B cell (primary cell): Measurements from ENCODE around the gene ANXA1. TPM values are rescaled to one million over a fixed set of nuclear protein-coding genes. Genes with fewer than 3 reads are reported as not detected.

ENCODE experiments used
- ATAC-seq: fragments of 200-7000 bp; cut with Tn5 transposase; one replicate; pipeline ENCODE4 v1.10.0; 2021; ENCODE audit warnings: low read depth, mild to moderate bottlenecking, moderate number of reproducible peaks, moderate library complexity
- CTCF ChIA-PET: fragments of 350-600 bp; sonication (Branson Sonifier 250); formaldehyde crosslinking; loops from one replicate; lab custom pipeline; 2021; ENCODE audit warnings: antibody characterized with exemption, inconsistent platforms; lab: Charles Lee
- POLR2A ChIA-PET: fragments of 350-600 bp; sonication (Branson Sonifier 250); formaldehyde crosslinking; loops from one replicate; lab custom pipeline; 2021; ENCODE audit warnings: antibody characterized with exemption; lab: Charles Lee
- DNase-seq: peaks from one replicate; pipeline ENCODE4 v3.0.0; 2013
- H2AFZ ChIP-seq: 2 replicates; pipeline ENCODE4 v1.6.1; 2012; ENCODE audit warnings: mild to moderate bottlenecking, low read depth, low read length; ENCODE audit not compliant: insufficient read depth, poor library complexity, severe bottlenecking
- H3K27ac ChIP-seq, 2 donors: 1 replicate in 1 of 2; 2 replicates in 1 of 2; pipeline ENCODE4 v1.5.1; 2012 to 2013; ENCODE audit warnings: low read length in 2 of 2, mild to moderate bottlenecking in 2 of 2, moderate library complexity in 1 of 2
- H3K27me3 ChIP-seq, 4 experiments: fragments of 200-600 bp in 1 of 4; sonication (generic) in 1 of 4; replicated peaks in 1 of 4; 1 replicate in 2 of 4; 2 replicates in 2 of 4; pipeline versions ENCODE4 v1.6.1 to v1.7.0; 2013 to 2016; ENCODE audit warnings: low read length in 3 of 4, mild to moderate bottlenecking in 2 of 4, mixed read lengths in 1 of 4, moderate library complexity in 1 of 4; ENCODE audit not compliant: insufficient read depth in 4 of 4, control insufficient read depth in 3 of 4; ENCODE audit errors: control extremely low read depth in 1 of 4
- H3K36me3 ChIP-seq, 2 experiments: replicated peaks in 1 of 2; 1 replicate in 1 of 2; 2 replicates in 1 of 2; pipeline versions ENCODE4 v1.6.1 to v1.7.1; 2013; ENCODE audit warnings: low read length in 1 of 2; ENCODE audit not compliant: insufficient read depth in 2 of 2, control insufficient read depth in 1 of 2; ENCODE audit errors: control extremely low read depth in 1 of 2, extremely low read depth in 1 of 2
- H3K4me1 ChIP-seq, 2 donors: fragments of 200-600 bp in 1 of 2; sonication (generic) in 1 of 2; 1 replicate in 1 of 2; 2 replicates in 1 of 2; pipeline versions ENCODE4 v1.5.1 to v1.6.1; 2013 to 2017; ENCODE audit warnings: low read length in 2 of 2; ENCODE audit not compliant: control insufficient read depth in 2 of 2, insufficient read depth in 2 of 2
- H3K4me2 ChIP-seq: replicated peaks from 2 replicates; pipeline ENCODE3; 2012; ENCODE audit warnings: mild to moderate bottlenecking, low read depth, low read length; ENCODE audit not compliant: poor library complexity, severe bottlenecking
- H3K4me3 ChIP-seq, 5 experiments: fragments of 200-600 bp in 1 of 5; sonication (generic) in 1 of 5; 1 replicate in 3 of 5; 2 replicates in 2 of 5; pipeline versions ENCODE4 v1.5.1 to v1.7.0; 2011 to 2016; ENCODE audit warnings: low read length in 4 of 5, mild to moderate bottlenecking in 4 of 5, low read depth in 2 of 5, control low read depth in 1 of 5, moderate library complexity in 1 of 5; ENCODE audit not compliant: insufficient read depth in 1 of 5; ENCODE audit errors: control extremely low read depth in 1 of 5, extremely low read depth in 1 of 5
- H3K79me2 ChIP-seq: fragments of 200-600 bp; sonication (generic); one replicate; pipeline ENCODE4 v1.6.0; 2016; ENCODE audit warnings: low read length; ENCODE audit not compliant: control insufficient read depth, insufficient read depth
- H3K9ac ChIP-seq: fragments of 200-600 bp; sonication (generic); 2 replicates; pipeline ENCODE4 v1.6.1; 2017; ENCODE audit warnings: mild to moderate bottlenecking, low read length, moderate library complexity
- H3K9me3 ChIP-seq, 3 donors: one replicate each; pipeline versions ENCODE4 v1.6.1 to v1.7.1; 2013; ENCODE audit warnings: low read length in 2 of 3; ENCODE audit not compliant: control insufficient read depth in 2 of 3, insufficient read depth in 1 of 3; ENCODE audit errors: control extremely low read depth in 1 of 3
- H4K20me1 ChIP-seq: 2 replicates; pipeline ENCODE4 v1.6.0; 2012; ENCODE audit warnings: mild to moderate bottlenecking, low read length; ENCODE audit not compliant: insufficient read depth, control insufficient read depth, poor library complexity, severe bottlenecking
- H3K27ac Mint-ChIP-seq: one replicate; pipeline ENCODE4 v1.8.0; 2021; ENCODE audit warnings: mixed read lengths
- H3K27me3 Mint-ChIP-seq: one replicate; pipeline ENCODE4 v1.8.0; 2021; ENCODE audit warnings: mixed read lengths
- H3K4me1 Mint-ChIP-seq: one replicate; pipeline ENCODE4 v1.8.0; 2021; ENCODE audit warnings: mixed read lengths
- H3K4me3 Mint-ChIP-seq: one replicate; pipeline ENCODE4 v1.8.0; 2021; ENCODE audit warnings: mixed read lengths
- H3K9me3 Mint-ChIP-seq: one replicate; pipeline ENCODE4 v1.8.0; 2022; ENCODE audit warnings: mixed read lengths; ENCODE audit not compliant: insufficient read depth
- EZH2 ChIP-seq: IDR thresholded peaks from 2 replicates; pipeline ENCODE4 v1.6.1; 2012; ENCODE audit warnings: borderline replicate concordance, low read depth, mild to moderate bottlenecking, moderate library complexity, low read length; ENCODE audit not compliant: insufficient read depth, poor library complexity, severe bottlenecking
- WGBS: methylation state at CpG from one replicate; pipeline ENCODE4 v1.1.5; 2013; ENCODE audit warnings: missing lambda C conversion rate; ENCODE audit not compliant: insufficient coverage; 5-methylcytosine and 5-hydroxymethylcytosine counted together
- intact Hi-C: fragments of 100-400 bp; cut with micrococcal nuclease; formaldehyde crosslinking; loops from one replicate; pipeline ENCODE4 v1.10.0; 2022
- polyA plus RNA-seq: library from polyadenylated mRNA; depleted of rRNA; stranded (reverse); fragments of >200 nt; gene quantifications from 2 replicates; pipeline ENCODE4 v1.2.3, GENCODE V29; 2012
- total RNA-seq, 2 donors: library from RNA; stranded (reverse); fragments of 120-200 nt in 1 of 2; gene quantifications; 1 replicate in 1 of 2; 2 replicates in 1 of 2; pipeline versions ENCODE4 v1.2.3 to v1.2.4, GENCODE V29; 2013 to 2022
- TF ChIP-seq, protein P1 (sequence below): fragments of 200-600 bp; IDR thresholded peaks from one replicate; pipeline ENCODE4 v1.8.0; 2022; ENCODE audit warnings: antibody characterized with exemption, mild to moderate bottlenecking

Gene ANXA1
- total and polyA plus RNA-seq, 2 donors (not counting 1 experiment from before 2014, with no cell fraction given) = 0.99 to 15.4 TPM

- Histone ChIP-seq H3K27me3 (peaks cover 0 to 3% (median 0%) of the 10 kb centered on the region in 4 experiments), H3K9ac (no peak overlapping the region), H3K4me3 (no peak overlapping the region), H2AFZ (no peak overlapping the region), H3K79me2 (no peaks in the 10 kb centered on the region), H3K4me2 (no peak overlapping the region), H3K27ac (no peak overlapping the region), H3K9me3 (no peaks in the 10 kb centered on the region), H3K4me1 (no peaks in the 10 kb centered on the region), H4K20me1 (no peaks in the 10 kb centered on the region), H3K36me3 (no peaks in the 10 kb centered on the region)
- Mint-ChIP-seq H3K4me3 (no peak overlapping the region), H3K27ac (no peak overlapping the region), H3K9me3 (no peaks in the 10 kb centered on the region), H3K4me1 (no peaks in the 10 kb centered on the region), H3K27me3 (no peaks in the 10 kb centered on the region)
- ATAC-seq = no peak
- CTCF ChIA-PET = no interaction called here
- intact Hi-C loops = no loop called here
- POLR2A ChIA-PET = no interaction called here
- TF ChIP-seq, protein P1, sequence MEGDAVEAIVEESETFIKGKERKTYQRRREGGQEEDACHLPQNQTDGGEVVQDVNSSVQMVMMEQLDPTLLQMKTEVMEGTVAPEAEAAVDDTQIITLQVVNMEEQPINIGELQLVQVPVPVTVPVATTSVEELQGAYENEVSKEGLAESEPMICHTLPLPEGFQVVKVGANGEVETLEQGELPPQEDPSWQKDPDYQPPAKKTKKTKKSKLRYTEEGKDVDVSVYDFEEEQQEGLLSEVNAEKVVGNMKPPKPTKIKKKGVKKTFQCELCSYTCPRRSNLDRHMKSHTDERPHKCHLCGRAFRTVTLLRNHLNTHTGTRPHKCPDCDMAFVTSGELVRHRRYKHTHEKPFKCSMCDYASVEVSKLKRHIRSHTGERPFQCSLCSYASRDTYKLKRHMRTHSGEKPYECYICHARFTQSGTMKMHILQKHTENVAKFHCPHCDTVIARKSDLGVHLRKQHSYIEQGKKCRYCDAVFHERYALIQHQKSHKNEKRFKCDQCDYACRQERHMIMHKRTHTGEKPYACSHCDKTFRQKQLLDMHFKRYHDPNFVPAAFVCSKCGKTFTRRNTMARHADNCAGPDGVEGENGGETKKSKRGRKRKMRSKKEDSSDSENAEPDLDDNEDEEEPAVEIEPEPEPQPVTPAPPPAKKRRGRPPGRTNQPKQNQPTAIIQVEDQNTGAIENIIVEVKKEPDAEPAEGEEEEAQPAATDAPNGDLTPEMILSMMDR = no peak
- TF ChIP-seq EZH2 = no peak
- WGBS = no CpG with 5 or more reads among the region's 3 CpGs
- DNase-seq = no peak
Measured at GRCh38 chr9:73210886-73211666, 59.4 kb downstream of the ANXA1 start.

- ATAC-seq (no peak), DNase-seq (no peak)
- Mint-ChIP-seq H3K4me1 (no peaks in the 10 kb centered on the region), H3K27ac (no peak overlapping the region), H3K4me3 (no peak overlapping the region), H3K9me3 (no peaks in the 10 kb centered on the region), H3K27me3 (peaks cover 3% of the 10 kb centered on the region)
- H3K9me3 ChIP-seq = no peaks in the 10 kb centered on the region
- H3K27me3 ChIP-seq = no peaks in the 10 kb centered on the region
- no peaks in the 10 kb centered on the region for H3K4me1 ChIP-seq
- H3K36me3 ChIP-seq = no peaks in the 10 kb centered on the region
- TF ChIP-seq EZH2 = no peak
- TF ChIP-seq, protein P1 = no peak
- WGBS = no CpG with 5 or more reads among the region's 2 CpGs
- H3K9ac ChIP-seq = no peak overlapping the region
- ChIA-PET POLR2A (no interaction called here), CTCF (no interaction called here)
- no peak overlapping the region for H3K4me2 ChIP-seq
- H2AFZ ChIP-seq = no peak overlapping the region
- H4K20me1 ChIP-seq = no peaks in the 10 kb centered on the region
- H3K27ac ChIP-seq = no peak overlapping the region
- intact Hi-C loops = no loop called here
- H3K79me2 ChIP-seq = no peaks in the 10 kb centered on the region
- no peak overlapping the region for H3K4me3 ChIP-seq
Measured at GRCh38 chr9:73213300-73213699, 61.6 kb downstream of the ANXA1 start.
